IPS-20b (cell line): ENCODE results near the gene ENPP3.

Source experiments
- H3K27ac ChIP-seq: one replicate; pipeline ENCODE4 v1.5.1; 2013; ENCODE audit warnings: low read length
- H3K27me3 ChIP-seq: 2 replicates; pipeline ENCODE4 v1.6.1; 2013; ENCODE audit warnings: mild to moderate bottlenecking, low read length, inconsistent platforms; ENCODE audit not compliant: insufficient read depth
- H3K36me3 ChIP-seq: 2 replicates; pipeline ENCODE4 v1.6.1; 2013; ENCODE audit warnings: low read depth, mild to moderate bottlenecking, inconsistent platforms, low read length, moderate library complexity; ENCODE audit not compliant: insufficient read depth
- H3K4me1 ChIP-seq: 2 replicates; pipeline ENCODE4 v1.6.1; 2013; ENCODE audit warnings: mild to moderate bottlenecking, control low read depth, inconsistent platforms, low read length, moderate library complexity; ENCODE audit not compliant: insufficient read depth
- H3K4me3 ChIP-seq: 2 replicates; pipeline ENCODE4 v1.5.1; 2013; ENCODE audit warnings: mild to moderate bottlenecking, low read length, inconsistent platforms
- H3K9ac ChIP-seq: 2 replicates; pipeline ENCODE4 v1.6.1; 2013; ENCODE audit warnings: low read depth, mild to moderate bottlenecking, inconsistent platforms, low read length, moderate library complexity
- H3K9me3 ChIP-seq: 2 replicates; pipeline ENCODE4 v1.6.1; 2013; ENCODE audit warnings: mild to moderate bottlenecking, low read depth, low read length, inconsistent platforms; ENCODE audit not compliant: insufficient read depth

Gene ENPP3

DNA sequence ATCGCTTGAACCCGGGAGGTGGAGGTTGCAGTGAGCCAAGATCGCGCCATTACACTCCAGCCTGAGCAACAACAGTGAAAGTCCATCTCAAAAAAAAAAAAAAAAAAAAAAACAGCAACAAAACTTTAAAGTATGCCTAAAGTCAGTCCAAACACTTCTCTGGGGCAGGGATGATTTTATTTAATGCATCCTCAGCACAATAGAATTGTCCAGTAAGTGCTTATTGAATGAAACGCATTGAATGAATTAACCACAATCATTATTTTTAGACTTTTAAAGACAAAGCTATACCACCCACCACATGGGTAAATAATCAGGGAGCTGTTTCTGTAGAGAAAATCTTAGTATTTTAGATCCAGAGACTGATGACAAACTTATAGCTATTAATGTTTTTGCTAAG, 90.4 kb downstream of the ENPP3 start:
- Histone ChIP-seq H3K27ac (no peak overlapping the region), H3K9ac (no peak overlapping the region), H3K9me3 (no peaks in the 10 kb centered on the region; the same call in 1 of the 2 replicates), H3K4me3 (no peak overlapping the region), H3K27me3 (peaks cover 4% of the 10 kb centered on the region; the same call in 1 of the 2 replicates), H3K4me1 (no peaks in the 10 kb centered on the region), H3K36me3 (no peaks in the 10 kb centered on the region)

DNA sequence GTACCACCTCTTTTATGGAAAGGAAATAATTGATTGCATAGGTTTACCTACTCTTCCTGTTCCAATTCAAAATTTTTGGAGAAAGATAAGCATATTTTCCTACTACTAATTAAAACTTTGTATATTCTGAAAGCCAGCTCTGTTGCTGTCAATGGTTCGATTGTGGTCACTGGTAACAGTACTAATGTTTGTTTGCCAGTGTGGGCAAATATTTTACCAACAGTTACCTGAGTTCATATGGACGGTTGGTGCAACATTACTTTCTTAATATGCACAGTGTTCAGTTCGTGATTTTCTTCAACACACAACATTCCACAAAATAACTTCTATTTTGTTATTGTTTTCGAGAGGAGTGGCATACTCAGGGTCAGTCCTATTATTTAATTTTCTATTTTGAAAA, 90.8 kb downstream of the ENPP3 start:
- no peak overlapping the region for H3K9ac ChIP-seq
- H3K4me3 ChIP-seq, result no peak overlapping the region
- no peaks in the 10 kb centered on the region for H3K36me3 ChIP-seq
- H3K4me1 ChIP-seq, result no peaks in the 10 kb centered on the region
- H3K27me3 ChIP-seq, result no peaks in the 10 kb centered on the region
- H3K9me3 ChIP-seq, result no peaks in the 10 kb centered on the region; the same call in 1 of the 2 replicates
- no peak overlapping the region for H3K27ac ChIP-seq

DNA sequence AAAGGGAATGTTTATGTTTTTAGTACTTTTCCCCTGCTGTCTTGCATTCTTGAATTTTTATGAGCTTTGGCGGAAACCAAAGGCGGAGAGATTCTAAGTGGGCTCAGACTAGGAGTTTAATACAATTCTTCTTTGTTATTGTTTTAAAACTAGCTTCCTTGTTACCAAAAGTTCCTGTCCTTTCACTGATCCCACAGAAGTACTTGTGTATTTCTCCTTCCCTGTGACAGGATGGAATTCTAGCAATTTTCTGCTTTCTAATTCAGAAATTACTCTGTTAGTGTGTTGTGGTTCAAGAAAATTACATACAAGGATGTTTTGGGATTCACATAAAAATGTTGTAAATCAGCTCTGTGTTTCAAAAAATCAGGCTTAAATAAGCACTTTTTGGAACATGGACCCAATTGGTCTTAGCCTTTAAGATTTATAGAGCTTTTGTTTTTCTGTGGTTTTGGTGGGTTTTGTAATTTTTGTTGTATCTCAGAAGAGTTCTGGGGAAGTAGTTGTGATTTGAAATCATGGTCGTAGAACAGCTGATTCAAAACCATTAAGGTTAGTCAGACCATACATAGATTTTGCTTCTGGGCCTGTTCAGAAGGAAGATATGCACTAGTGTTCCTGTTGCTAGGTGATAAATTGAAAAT, 91.3 kb downstream of the ENPP3 start:
- no peak overlapping the region for H3K27ac ChIP-seq
- H3K27me3 ChIP-seq, result no peaks in the 10 kb centered on the region
- H3K9ac ChIP-seq, result no peak overlapping the region
- H3K9me3 ChIP-seq, result no peaks in the 10 kb centered on the region; the same call in 1 of the 2 replicates
- H3K4me1 ChIP-seq, result no peaks in the 10 kb centered on the region
- H3K36me3 ChIP-seq, result no peaks in the 10 kb centered on the region
- H3K4me3 ChIP-seq, result no peak overlapping the region

DNA sequence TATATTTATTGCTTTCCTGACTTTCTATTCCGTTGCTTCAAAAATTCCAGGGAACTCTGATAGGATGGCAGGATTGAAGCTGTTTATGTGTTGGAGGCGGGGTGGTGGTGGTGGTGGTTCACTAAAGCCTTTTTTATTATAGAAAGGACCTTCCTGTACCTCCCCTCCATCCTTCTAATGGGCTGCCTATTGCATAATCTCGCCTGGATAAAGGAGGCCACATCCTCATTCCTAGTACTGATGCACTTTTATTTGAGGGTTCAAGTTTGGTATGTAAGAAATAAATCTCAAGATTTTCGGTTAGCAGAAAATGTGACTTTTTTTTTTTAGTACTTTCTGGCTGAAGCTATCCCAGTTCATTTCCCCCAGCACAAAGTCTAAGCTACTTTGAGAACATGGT, 92.4 kb downstream of the ENPP3 start:
- H3K4me1 ChIP-seq, result no peaks in the 10 kb centered on the region
- H3K9me3 ChIP-seq, result no peaks in the 10 kb centered on the region; the same call in 1 of the 2 replicates
- H3K9ac ChIP-seq, result no peak overlapping the region
- no peak overlapping the region for H3K27ac ChIP-seq
- H3K36me3 ChIP-seq, result no peaks in the 10 kb centered on the region
- no peak overlapping the region for H3K4me3 ChIP-seq
- H3K27me3 ChIP-seq, result no peaks in the 10 kb centered on the region

DNA sequence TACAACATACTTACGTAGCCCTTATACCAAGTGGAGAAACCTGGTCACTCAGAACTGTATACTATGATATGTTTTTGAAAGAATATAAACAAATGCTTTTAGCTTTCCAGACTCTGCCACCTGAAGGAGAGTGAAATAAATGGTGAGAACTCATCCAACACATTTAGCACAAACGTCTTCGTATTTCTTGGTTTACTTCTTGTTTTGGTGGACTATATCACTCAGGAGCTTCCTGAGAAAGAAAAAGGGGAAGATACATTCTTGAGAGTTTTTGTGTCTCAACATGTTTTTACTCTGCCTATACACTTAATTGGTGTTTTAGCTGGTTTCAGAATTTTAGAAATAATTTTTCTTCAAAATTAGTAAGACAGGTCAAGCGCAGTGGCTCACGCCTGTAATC, 93.2 kb downstream of the ENPP3 start:
- Histone ChIP-seq H3K9me3 (no peaks in the 10 kb centered on the region; the same call in 1 of the 2 replicates), H3K36me3 (no peaks in the 10 kb centered on the region), H3K27ac (no peak overlapping the region), H3K4me1 (no peaks in the 10 kb centered on the region), H3K27me3 (no peaks in the 10 kb centered on the region), H3K9ac (no peak overlapping the region), H3K4me3 (no peak overlapping the region)

DNA sequence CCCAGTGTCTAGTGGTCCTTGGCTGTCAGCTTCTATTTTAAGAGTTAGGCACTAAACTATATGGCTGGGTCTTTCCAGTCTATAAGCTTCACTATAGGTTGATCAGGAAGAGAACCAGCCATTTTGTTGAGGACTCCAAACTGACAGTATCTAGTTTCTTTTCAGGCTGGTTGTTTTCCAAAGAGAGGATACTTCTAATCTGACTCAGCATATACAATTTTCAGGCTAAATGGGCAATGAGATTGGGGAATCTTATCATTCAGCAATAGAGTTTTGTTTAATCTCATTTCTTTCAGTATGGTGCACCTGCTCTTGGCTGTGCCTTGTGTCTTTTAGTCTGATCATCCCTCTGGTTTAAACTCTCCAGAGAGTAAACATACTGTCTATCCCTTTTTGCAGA, 94.1 kb downstream of the ENPP3 start:
- Histone ChIP-seq H3K27me3 (no peaks in the 10 kb centered on the region), H3K36me3 (no peaks in the 10 kb centered on the region), H3K4me3 (no peak overlapping the region), H3K4me1 (no peaks in the 10 kb centered on the region), H3K27ac (no peak overlapping the region), H3K9me3 (no peaks in the 10 kb centered on the region; the same call in 1 of the 2 replicates), H3K9ac (no peak overlapping the region)

DNA sequence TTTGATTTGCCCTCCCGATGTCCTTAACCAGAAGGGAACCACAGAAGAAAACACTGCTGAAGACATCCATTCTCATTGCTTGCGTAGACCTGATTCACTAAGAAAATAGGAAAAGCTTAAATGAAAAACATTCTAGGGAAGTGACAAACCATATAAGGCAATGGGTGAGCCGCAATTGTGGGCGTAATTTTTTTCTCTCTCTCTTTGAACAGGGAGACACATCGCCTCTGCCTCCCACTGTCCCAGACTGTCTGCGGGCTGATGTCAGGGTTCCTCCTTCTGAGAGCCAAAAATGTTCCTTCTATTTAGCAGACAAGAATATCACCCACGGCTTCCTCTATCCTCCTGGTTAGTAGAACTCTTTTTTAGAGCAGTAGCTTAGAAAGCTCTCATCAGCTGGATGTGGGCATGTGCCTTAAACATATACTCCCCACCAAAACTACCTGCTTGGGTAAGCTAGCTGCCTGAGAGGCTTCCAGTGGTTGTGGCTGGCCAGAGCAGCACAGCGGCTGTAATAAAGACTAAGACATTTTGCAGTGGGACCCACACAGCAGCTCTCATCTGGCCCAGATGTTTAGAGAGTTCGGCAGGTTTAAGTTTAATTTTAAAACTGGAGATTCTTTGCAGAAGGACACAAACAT, 96.4 kb downstream of the ENPP3 start:
- no peaks in the 10 kb centered on the region for H3K4me1 ChIP-seq
- H3K36me3 ChIP-seq, result no peaks in the 10 kb centered on the region
- H3K9me3 ChIP-seq, result no peaks in the 10 kb centered on the region
- H3K27ac ChIP-seq, result no peak overlapping the region
- no peak overlapping the region for H3K9ac ChIP-seq
- H3K27me3 ChIP-seq, result no peaks in the 10 kb centered on the region
- no peak overlapping the region for H3K4me3 ChIP-seq

DNA sequence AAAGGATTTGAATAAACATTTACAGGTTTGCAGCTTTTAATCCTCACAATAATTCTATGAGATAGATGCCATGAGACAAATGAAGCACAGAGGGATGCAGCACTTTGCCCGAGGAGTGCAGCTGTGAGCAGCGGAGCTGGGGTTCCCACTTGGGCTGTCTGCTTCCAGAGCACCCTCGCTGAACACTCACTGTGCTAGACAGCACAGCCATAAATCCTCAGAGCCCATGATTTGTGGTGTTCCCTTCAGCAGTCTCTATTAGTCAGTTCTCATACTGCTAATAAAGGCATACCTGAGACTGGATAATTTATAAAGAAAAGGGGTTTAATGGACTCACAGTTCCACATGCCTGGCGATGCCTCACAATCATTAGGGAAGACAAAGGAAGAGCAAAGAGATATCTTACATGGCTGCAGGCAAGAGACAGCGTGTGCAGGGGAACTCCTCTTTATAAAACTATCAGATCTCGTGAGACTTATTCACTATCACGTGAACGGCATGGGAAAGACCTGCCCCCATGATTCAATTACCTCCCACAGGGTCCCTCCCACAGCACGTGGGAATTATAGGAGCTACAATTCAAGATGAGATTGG, 99.0 kb downstream of the ENPP3 start:
- no peaks in the 10 kb centered on the region for H3K36me3 ChIP-seq
- no peak overlapping the region for H3K9ac ChIP-seq
- no peaks in the 10 kb centered on the region for H3K9me3 ChIP-seq
- H3K27ac ChIP-seq, result no peak overlapping the region
- no peak overlapping the region for H3K4me3 ChIP-seq
- no peaks in the 10 kb centered on the region for H3K27me3 ChIP-seq
- no peaks in the 10 kb centered on the region for H3K4me1 ChIP-seq

DNA sequence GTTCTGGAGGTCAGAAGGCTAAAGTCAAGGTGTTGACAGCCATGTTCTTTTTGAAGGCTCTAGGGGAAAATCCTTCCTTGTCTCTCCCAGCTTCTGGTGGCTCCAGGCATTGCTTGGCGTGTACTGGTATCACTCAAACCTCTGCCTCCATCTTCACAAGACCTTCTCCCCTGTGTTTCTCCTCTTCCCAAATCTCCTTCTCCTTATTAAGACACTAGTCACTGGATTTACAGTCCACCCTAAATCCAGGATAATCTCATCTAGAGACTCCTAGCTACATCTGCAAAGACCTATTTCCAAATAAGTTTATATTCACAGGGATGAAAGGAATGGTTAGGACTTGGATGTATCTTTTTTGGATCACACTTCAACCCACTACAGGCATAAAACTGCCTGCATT, 99.7 kb downstream of the ENPP3 start:
- H3K4me3 ChIP-seq, result no peak overlapping the region
- H3K27me3 ChIP-seq, result no peaks in the 10 kb centered on the region
- H3K4me1 ChIP-seq, result no peaks in the 10 kb centered on the region

DNA sequence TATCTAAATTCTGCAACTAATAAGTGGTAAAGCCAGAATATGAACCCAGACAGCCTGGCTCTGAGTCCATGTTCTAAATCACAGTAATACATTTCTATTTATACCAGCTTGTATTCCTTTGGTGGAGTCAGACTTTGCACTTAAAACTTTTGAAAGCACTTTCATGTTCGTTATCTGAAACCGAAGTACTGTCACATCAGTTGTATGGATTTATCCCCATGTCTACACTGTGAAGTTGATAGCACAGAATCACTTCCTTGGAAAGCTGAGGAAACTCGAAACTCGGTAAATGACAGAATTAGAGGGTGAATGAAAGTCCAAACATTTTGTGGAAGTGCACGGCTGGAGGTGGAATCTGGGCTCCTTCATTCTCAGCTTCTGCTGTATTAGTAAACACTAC, 102.0 kb downstream of the ENPP3 start:
- no peak overlapping the region for H3K4me3 ChIP-seq
- no peaks in the 10 kb centered on the region for H3K9me3 ChIP-seq
- H3K27ac ChIP-seq, result no peak overlapping the region
- H3K4me1 ChIP-seq, result peaks cover 2% of the 10 kb centered on the region; the same call in 1 of the 2 replicates
- no peaks in the 10 kb centered on the region for H3K36me3 ChIP-seq
- no peaks in the 10 kb centered on the region for H3K27me3 ChIP-seq
- no peak overlapping the region for H3K9ac ChIP-seq

More for the DNA sequence above, 99.7 kb downstream of the ENPP3 start:
- H3K9me3 ChIP-seq, result no peaks in the 10 kb centered on the region
- H3K36me3 ChIP-seq, result no peaks in the 10 kb centered on the region
- no peak overlapping the region for H3K9ac ChIP-seq
- no peak overlapping the region for H3K27ac ChIP-seq

DNA sequence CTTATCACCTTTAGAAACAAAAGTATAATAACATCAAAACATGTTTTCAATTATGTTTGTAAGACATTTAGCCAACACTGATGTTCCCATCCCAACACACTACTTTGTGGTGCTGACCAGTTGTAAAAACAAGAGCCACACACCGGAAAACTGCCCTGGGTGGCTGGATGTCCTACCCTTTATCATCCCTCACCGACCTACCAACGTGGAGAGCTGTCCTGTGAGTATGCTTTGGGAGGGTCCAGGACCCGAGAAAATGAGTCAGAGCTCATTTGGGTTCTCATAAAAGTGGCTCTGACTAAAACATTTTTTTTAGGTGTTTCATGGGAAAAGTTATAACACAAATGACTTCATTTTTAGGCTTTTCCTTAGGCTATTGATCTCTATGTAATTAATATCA, 103.1 kb downstream of the ENPP3 start:
- Histone ChIP-seq H3K9ac (no peak overlapping the region), H3K4me1 (peaks cover 11% of the 10 kb centered on the region), H3K9me3 (no peaks in the 10 kb centered on the region), H3K4me3 (no peak overlapping the region), H3K27ac (no peak overlapping the region), H3K27me3 (no peaks in the 10 kb centered on the region), H3K36me3 (no peaks in the 10 kb centered on the region)
